GM18868 (cell line): ENCODE measurements around the gene EDARADD.
A peak's percentile ranks its signal among the peaks of the same experiment; 100 is the strongest.
"Not testable (repeated sequence)": the region's sequence is repeated elsewhere in the genome, so short reads cannot be mapped to it uniquely, and the experiment has no call there.

Source experiments
- ATAC-seq: cut with Tn5 transposase; IDR thresholded peaks from one replicate; pipeline ENCODE4 v1.9.1; 2021; ENCODE audit warnings: mild to moderate bottlenecking, moderate library complexity; ENCODE audit not compliant: unreplicated experiment

Gene EDARADD

DNA sequence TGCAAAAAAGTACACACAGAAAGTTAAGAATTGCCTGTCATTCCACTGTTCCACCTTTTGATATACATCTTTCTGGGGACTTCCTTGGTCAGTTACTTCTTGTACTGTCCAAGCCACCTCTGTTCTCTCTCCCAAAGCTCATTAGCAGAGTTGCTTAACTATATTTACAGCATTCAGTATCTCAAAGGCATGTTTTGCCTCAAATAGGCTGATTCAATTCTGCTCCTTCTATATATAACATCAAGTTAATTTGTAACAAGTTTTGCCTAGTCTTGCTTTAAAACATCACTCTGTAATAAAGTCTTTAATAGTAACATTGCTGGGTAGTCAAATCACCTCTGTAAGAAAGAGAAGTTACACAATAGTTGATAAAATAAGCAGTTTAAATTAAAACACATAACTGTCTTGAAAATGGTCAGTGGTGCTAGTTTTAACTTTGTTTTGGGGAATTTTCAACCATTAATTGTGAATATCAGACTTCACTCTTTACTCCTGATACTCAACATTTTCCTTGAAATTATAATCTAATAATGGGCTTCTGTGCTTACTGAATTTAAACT, 35.7 kb downstream of the EDARADD start:
- no peak for ATAC-seq

DNA sequence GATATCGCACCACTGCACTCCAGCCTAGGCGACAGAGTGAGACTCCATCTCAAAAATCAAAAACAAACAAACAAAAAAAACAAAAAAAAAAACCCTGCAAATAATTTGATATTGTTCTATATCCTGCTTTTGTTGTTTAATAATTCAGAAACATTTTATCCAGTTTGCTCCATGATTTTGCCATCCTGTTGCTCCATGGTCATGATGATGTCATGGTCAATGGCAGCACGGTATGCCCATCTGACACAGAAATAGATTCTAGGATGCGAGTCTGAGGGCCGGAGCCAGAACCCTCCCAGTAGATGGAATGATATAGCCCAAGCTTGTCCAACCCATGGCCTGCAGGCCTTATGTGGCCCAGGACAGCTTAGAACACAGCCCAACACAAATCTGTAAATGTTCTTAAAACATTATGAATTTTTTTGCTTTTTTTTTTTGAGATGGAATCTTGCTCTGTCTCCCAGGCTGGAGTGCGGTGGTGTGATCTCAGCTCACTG, 39.8 kb downstream of the EDARADD start:
- no peak for ATAC-seq

DNA sequence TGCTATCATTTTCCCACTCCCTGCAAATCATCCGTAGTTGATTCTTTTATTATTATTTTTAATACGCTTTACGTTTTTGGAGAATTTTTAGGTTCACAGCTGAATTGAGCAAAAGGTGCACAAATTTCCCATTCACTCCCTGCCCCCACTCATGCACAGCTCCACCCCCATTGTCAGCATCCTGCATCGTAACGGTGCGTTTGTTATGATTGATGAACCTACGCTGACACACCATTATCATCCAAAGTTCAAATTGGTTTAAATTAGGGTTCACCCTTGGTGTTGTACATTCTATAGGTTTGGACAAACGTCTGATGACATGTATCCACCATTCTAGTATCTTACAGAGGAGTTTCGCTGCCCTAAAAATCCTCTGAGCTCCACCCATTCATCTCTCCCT, 44.5 kb downstream of the EDARADD start:
- no peak for ATAC-seq

DNA sequence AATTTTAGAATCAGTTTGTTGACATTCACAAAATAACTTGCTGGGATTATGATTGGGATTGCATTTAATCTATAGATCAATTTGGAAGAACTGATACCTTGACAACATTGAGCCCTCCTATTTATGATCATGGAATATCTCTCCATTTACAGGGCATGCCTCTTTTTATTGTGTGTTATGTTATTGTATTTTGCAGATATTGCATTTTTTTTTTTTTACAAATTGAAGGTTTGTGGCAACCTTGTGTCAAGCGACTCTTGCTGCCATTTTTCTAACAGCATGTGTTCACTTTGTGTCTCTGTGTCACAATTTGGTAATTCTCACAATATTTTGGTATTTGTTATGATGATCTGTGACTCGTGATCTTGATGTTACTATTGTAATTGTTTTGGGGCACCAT, 46.3 kb downstream of the EDARADD start:
- no peak for ATAC-seq

DNA sequence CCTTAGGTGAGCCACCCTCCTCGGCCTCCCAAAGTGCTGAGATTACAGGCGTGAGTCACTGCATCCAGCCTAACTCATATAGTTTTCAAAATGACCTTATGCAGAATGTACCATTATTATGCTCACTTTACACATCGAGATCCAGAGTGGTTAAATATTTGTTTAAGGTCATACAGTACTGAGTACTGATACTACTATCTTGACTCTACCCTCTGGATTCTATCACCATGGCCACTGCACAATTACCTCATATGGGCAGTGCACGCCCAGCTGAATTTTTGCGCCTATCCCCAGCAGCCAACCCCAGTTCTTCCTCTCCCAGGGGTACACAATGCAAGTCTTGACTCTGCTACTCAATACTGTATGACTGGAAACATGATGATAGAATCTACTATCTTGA, 56.7 kb downstream of the EDARADD start:
- ATAC-seq = no peak

DNA sequence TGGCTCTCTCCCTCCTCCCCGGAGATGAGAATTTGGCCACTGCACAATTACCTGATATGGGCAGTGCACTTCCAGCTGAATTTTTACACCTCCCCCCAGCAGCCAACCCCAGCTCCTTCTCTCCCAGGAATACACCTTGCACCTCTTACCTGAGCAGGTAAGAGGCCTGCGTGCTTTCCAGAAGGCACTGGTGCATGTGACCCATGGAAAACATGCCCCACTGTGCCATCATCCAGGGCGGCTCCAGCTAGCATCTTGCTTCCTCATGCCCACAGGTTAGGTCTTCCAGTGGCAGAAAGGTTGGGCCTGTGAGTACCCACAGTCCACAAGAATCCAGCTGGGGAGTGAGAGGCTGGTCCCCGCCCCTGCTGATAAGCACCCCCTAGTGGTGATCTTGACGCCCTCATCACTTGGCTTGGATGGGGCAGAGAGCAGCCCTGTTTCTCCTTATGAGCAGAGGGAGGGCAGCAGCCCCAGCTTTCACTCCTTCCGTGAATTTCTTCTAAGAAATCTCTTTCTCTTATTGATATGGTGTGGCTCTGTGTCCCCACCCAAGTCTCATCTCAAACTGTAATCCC, 57.8 kb downstream of the EDARADD start:
- peak; percentile 71 for ATAC-seq

DNA sequence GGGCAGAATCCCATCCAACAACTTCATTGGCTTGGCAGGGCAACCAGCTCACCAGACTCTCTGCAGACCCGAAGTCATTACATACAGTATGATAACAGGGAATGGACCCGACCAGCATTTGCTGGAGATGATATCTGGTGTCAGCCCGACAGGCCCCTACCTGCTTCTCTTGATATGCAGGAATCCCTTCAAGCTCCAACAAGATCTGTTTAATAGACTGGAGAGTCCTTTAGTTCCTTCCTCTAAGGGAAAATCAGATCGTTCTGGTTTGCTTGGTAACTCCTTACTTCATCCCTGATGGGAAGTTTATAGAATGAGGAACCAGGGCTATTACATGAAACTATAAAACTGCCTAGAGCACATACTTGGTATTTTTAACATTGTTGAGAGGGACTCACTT, 61.2 kb downstream of the EDARADD start:
- no peak for ATAC-seq

DNA sequence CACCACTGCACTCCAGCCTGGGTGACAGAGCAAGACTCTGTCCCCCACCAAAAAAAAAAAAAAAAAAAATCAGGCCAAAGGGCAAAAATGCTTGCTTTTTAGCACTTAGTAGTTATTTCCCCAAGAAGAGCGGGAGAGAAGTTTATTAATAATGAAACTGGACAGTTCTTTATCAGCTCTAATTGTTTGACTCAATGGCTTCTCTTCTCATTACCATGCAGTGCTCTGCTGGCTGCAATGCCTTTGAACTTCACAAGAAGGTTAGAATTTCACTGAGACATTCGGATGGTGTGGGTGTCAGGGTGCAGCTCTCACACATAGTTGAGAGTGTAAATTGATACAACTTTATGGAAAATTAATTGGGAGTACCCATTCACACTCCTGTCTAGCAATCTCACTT, 63.7 kb downstream of the EDARADD start:
- ATAC-seq = peak; percentile 92

DNA sequence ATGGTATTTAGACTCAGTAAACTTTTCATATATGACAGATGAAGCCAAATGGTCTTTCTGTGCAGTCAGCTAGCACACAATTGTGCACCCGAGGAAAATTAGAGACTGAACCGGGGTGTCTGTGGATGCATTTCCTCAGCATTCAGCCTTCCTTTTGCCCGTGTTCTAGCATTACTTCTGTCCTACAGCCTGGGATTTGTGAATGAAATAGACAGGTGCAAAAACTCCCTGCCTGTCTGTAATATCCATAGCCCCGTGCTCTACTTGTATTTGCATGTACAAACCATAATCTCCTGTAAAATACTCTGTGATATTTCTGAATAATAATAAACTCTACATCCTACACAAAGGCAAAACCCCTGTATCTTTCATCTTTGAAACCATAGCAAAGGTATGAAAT, 64.9 kb downstream of the EDARADD start:
- ATAC-seq = no peak

DNA sequence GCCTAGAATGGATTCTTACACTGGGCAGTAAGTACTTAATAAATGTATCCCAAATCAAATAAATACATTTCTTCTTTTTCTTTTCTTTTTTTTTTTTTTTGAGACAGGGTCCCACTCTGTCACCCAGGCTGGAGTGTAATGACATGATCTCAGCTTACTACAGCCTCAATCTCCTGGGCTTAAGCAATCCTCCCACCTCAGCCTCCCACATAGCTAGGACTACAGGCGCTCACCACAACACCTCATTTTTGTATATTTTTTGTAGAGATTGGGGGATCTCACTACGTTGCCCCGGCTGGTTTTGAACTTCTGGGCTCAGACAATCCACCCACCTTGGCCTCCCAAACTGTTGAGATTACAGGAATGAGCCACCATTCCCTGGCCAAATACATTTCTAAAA, 66.0 kb downstream of the EDARADD start:
- no peak for ATAC-seq

DNA sequence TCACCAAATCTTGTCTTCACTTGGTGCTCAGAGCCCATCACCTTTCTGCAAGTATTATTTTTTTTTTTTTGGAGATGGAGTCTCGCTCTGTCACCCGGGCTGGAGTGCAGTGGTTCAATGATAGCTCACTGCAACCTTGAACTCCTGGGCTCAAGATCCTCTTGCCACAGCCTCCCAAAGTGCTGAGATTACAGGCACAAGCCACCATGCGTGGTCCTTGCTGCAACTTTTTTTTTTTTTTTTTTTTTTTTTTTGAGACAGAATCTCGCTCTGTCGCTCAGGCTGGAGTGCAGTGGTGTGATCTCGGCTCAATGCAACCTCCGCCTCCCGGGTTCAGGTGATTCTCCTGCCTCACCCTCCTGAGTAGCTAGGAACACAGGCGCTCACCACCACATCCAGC, 70.1 kb downstream of the EDARADD start:
- not testable (repeated sequence) for ATAC-seq

DNA sequence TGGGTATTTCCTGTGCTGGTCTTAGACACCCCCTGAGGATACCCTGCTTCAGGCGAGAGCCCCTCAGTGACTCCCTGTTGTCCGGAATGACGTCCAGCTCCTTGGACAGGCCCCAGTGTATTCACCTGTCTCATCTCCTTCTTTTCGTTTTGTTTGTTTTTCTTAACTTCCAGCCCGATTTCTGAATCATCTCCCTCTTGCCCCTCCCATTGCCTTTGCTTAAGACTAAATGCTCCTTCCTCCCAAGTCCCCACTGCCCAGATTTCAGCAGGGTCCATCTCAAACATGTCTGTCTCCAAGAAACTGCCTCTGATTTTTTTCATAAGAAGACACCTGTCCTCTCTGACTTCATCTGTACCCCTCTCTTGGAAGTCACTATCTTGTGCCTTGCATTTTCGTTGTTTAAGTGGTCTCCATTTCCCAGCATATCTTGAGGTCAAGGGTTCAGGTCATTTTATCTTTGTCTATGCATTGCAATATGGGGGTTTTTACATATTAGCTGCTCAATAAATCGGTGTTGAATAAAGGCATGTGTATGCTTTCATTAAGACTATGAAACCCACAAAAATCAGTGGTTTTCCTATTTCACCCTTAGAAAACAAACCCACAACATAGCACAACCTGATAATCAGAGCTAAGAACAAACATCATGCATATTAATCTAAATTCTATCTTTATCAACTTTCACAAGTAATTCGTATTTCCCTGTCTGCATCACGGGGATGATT, 71.3 kb downstream of the EDARADD start:
- peak; percentile 29 for ATAC-seq

DNA sequence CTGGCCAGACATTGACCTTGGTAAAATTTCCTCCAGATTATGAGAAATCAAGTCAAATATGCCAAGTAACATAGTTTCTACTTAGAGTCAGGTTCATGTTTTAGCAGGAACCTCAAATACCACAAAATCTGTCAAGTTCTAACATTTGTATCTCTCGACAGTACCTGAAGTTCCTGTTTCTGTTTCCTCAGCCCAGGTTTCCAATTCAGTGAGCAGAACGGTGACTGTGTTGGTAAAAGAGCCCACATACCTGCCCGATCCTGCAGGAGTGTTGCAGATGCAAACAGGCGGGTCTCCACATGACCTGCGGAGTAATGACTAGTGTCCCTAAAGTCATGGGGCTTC, 71.8 kb downstream of the EDARADD start:
- peak; percentile 88 for ATAC-seq

DNA sequence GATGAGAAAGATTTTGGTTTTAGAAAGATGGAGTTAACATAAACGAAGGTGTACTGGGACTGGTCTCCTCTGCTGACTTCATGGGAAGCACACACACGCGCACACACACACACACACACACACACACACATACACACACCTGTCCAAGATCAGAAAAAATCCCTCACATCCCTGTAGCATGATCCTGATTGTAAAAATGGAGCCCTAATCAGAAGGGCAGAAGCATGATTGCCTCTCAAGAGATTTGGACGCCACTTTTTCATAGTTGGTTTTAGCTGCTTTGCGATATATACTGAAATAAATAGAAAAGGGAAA, 73.2 kb downstream of the EDARADD start:
- no peak for ATAC-seq

DNA sequence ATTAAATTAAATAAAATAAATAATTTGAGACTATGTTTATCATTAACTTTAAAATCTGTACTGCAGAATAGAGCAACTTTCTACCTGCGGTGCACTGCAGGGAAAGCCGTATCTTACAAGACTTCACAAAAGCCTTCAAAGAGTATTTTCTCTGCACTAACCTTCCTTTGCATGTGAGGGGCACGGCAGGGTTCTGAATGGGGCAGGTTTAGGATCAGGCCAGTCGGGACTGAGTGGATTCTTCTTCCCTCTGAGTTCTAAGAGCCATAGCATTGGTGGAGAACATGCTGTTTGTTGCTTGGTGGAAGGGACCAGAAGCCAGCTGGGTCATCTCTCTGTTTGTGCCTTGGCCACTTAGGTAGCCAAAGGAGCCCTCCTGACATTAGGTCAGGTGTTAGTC, 74.5 kb downstream of the EDARADD start:
- ATAC-seq = no peak

DNA sequence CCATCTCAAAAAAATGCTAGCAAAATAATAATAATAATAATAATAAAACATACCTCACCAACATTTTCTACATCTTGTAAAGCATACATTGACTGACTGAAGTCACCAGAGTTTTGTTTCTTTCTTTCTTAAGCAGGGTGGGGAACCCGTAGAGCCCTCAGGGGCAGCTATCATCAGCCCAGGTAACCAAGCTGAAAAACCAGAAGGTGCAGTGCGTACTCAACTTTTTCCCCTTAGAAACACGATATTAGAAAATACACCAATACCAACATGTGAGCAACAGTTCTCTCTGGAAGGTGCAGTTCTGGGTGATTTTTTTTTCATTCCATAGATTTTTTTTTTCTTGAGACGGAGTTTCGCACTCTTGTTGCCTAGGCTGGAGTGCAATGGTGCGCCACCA, 75.4 kb downstream of the EDARADD start:
- no peak for ATAC-seq

DNA sequence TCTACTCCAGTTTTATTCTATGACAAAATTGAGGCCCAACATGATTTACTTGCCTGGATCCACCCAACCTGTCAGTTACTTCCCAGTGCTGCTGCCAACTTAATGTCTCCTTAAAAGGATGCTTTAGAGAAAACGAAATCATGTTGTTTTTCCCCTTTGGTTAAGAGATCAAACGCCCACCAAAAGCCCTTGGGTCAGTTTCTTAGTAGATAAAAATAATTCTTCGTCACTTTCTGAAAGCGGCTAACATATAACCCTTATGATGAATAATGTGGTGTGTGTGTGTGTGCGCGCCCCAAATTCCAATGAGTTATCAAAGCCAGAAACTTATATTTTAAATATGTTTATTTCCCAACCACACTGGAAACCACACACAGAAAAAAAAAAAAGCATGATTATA, 77.0 kb downstream of the EDARADD start:
- no peak for ATAC-seq

DNA sequence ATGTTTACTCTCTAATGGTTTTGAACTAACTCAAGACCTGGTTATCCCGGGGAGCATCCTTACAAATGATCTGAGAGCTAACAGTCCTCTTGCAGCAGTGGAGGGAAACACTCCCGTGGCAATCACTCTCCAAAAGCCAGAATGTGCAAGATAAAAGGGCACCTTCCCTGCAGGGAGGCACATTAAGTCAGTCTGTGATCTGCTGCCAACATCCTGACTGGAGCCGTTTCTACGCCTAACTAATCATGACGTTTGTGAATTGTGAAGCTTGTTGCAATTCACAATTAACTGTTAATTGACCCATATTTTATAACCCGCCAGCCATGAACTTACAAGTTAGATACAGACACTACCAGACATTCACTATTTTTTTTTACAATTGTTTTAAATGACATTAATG, 77.6 kb downstream of the EDARADD start:
- no peak for ATAC-seq

DNA sequence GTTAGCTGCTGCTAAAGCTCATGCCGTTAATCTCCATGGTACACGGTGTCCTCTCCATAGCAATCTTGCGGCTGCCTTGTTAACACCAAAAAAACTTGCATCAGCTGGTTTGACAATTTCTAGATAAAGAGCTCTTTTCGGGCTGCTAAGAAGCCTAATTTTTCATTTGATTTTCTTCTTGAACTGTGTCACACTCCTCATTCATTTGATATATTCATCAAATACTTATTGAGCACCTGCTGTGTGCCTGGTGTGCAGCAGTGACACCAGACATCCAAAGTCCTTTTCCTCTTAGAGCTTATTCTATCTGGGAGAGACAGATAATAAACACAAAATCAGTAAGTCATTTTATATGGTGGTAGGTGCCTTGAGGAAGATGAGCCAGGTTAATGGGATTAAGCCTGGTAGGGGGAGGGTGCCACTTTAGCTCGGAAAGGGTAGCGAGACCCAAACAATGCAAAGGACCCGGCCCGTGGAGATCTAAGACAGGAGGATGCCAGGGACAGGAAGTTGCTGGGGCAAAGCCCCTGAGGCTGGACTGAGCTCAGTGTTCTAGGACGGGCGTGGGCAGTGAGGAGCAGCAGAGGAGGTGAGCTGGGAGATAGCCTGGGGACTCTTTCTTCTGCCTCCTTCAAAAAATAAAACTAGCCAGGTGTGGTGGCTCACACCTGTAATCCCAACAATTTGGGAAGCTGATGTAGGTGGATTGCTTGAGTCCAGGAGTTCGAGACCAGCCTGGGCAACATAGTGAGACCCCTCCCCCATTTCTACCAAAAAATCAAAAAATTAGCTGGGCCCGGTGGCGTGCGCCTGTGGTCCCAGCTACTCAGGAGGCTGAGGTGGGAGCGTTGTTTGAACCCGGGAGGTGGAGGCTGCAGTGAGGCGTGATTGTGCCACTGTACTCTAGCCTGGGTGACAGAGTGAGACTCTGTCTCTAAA, 79.0 kb downstream of the EDARADD start:
- ATAC-seq = no peak

DNA sequence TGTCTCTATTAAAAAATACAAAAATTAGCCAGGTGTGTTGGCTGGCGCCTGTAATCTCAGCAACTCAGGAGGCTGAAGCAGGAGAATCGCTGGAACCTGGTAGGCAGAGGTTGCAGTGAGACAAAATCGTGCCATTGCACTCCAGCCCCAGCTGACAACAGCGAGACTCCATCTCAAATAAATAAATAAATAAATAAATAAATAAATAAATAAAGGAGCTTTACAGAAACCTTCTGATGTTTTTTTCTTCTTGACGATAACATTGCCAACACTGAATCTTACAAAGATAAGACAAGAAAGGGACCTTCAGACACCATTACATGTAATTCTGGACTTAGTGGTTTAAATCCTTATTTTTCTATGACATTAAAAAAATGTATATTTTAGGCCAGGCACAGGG, 81.9 kb downstream of the EDARADD start:
- ATAC-seq = no peak

DNA sequence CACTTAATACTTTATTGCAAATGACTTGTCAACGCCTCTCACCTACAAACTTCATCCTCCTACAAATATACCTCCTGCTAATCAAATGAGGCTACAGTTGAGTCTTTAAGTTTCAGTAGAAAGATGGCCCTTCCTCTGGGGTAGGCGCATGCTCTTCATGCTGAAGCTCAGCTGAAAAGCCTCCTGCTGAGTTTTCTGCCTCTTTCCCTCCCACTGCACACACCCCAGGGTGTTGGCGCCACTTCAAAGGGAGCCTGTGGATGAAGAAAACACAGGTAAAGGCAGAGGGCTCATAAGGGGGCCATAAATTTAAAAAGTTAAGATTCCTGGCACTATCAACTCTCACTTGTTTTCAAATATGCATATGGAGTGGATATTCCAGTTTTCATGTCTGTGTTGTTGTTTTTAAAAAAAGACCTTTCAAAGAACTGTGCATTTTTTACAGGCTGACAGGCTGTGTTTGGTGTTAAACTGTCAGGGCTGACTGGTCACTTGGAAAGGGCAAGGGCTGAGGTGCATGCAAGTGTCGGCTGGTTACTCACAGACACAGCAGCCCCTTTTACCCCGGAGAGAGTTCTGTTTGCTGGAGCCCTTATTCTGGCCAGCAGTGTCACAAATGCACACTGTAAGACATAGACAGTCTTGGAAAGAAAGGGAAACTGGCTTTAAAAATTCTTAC, 86.8 kb downstream of the EDARADD start:
- no peak for ATAC-seq
